ENCODE results near the gene DNM3. TPM values are rescaled to one million over a fixed set of nuclear protein-coding genes. Genes with fewer than 3 reads are reported as not detected.

DNM3 gene
- total and polyA plus RNA-seq, 2 experiments from 2014 or later = 5.2 to 12.2 TPM

GRCh38 chr1:172137703-172138454 is 296.6 kb downstream of the DNM3 start (continued):
- TF ChIP-seq REST (IDR thresholded peaks at IDR 0.05; ENCODE audit: unreplicated experiment) (no peak), EZH2 (IDR thresholded peaks at IDR 0.05; ENCODE audit: low read depth, unreplicated experiment) (no peak), EZH2phosphoT487 (IDR thresholded peaks at IDR 0.05; ENCODE audit: unreplicated experiment) (no peak)

- Histone ChIP-seq H2AFZ (no peak overlapping the region), H3K27me3 (ENCODE audit: insufficient read depth) (no peaks in the 10 kb centered on the region), H4K20me1 (replicated peaks; ENCODE audit: insufficient read depth) (no peaks in the 10 kb centered on the region), H3K4me2 (no peak overlapping the region), H3K27ac (ENCODE audit: low read depth) (no peak overlapping the region), H3K9me2 (ENCODE audit: insufficient read depth) (no peaks in the 10 kb centered on the region), H3K4me1 (ENCODE audit: insufficient read depth) (peaks cover 30% of the 10 kb centered on the region), H3K79me2 (replicated peaks; ENCODE audit: insufficient read depth) (no peaks in the 10 kb centered on the region), H3K36me3 (ENCODE audit: insufficient read depth) (no peaks in the 10 kb centered on the region), H3K4me3 (no peak overlapping the region), H3F3A (replicated peaks; ENCODE audit: low read depth) (no peaks in the 10 kb centered on the region)
- Mint-ChIP-seq H3K4me3 (no peak overlapping the region), H3K27ac (no peak overlapping the region; the same call in 1 of the 2 replicates), H3K27me3 (ENCODE audit: insufficient read depth, low read depth, poor library complexity) (peaks cover 2% of the 10 kb centered on the region), H3K4me1 (peaks cover 15% of the 10 kb centered on the region; the same call in 2 of the 3 replicates), H3K9me3 (no peaks in the 10 kb centered on the region), H3K36me3 (ENCODE audit: low read depth) (no peaks in the 10 kb centered on the region)
- no peak for DNase-seq (ENCODE audit: low spot score)
- no peak for ATAC-seq
- TF ChIP-seq ETS1 (IDR thresholded peaks at IDR 0.05) (no peak), POLR2AphosphoS5 (IDR thresholded peaks at IDR 0.05; ENCODE audit: low read depth) (no peak), ZNF462 (CRISPR knock-in tag; IDR thresholded peaks at IDR 0.05) (no peak), ZNF331 (CRISPR knock-in tag; IDR thresholded peaks at IDR 0.05; ENCODE audit: low read depth) (no peak), STAT1 (IDR thresholded peaks at IDR 0.05; ENCODE audit: unreplicated experiment) (no peak), NANOG (IDR thresholded peaks at IDR 0.05; ENCODE audit: borderline replicate concordance) (no peak), EZH2 (IDR thresholded peaks at IDR 0.05; ENCODE audit: low read depth, unreplicated experiment) (no peak), REST (IDR thresholded peaks at IDR 0.05; ENCODE audit: unreplicated experiment) (no peak)
These were observed 297.3 kb downstream of the DNM3 start for GRCh38 chr1:172138634-172139033.
